Mesendoderm (in vitro differentiated cells): ENCODE measurements around the gene IMMP2L.

Source experiments
- DNase-seq: peaks from one replicate; pipeline ENCODE4 v3.0.0; 2013
- H2AK5ac ChIP-seq: 2 replicates; pipeline ENCODE4 v1.6.1; 2013; ENCODE audit warnings: low read length, inconsistent platforms
- H2BK120ac ChIP-seq: 2 replicates; pipeline ENCODE4 v1.6.1; 2013; ENCODE audit warnings: low read depth, mild to moderate bottlenecking, low read length, moderate library complexity, mixed read lengths
- H2BK15ac ChIP-seq: replicated peaks from 2 replicates; pipeline ENCODE4 v1.6.1; 2013; ENCODE audit warnings: low read depth, mild to moderate bottlenecking, moderate library complexity
- H2BK5ac ChIP-seq: 2 replicates; pipeline ENCODE4 v1.6.1; 2013; ENCODE audit warnings: low read length, inconsistent platforms
- H3K18ac ChIP-seq: 2 replicates; pipeline ENCODE4 v1.6.1; 2013; ENCODE audit warnings: mild to moderate bottlenecking, low read length, mixed read lengths
- H3K23ac ChIP-seq: one replicate; pipeline ENCODE4 v1.6.1; 2013; ENCODE audit warnings: low read length
- H3K27ac ChIP-seq: 2 replicates; pipeline ENCODE4 v1.5.1; 2013; ENCODE audit warnings: low read depth, mild to moderate bottlenecking, inconsistent platforms, low read length, moderate library complexity
- H3K27me3 ChIP-seq: 2 replicates; pipeline ENCODE4 v1.6.1; 2013; ENCODE audit warnings: low read length, control low read depth, mild to moderate bottlenecking, inconsistent platforms; ENCODE audit not compliant: insufficient read depth, poor library complexity
- H3K36me3 ChIP-seq: 2 replicates; pipeline ENCODE4 v1.6.1; 2013; ENCODE audit warnings: low read length, inconsistent platforms; ENCODE audit not compliant: control insufficient read depth, insufficient read depth
- H3K4ac ChIP-seq: one replicate; pipeline ENCODE4 v1.6.1; 2013; ENCODE audit warnings: low read depth, mild to moderate bottlenecking, low read length, moderate library complexity
- H3K4me1 ChIP-seq: 2 replicates; pipeline ENCODE4 v1.6.1; 2013; ENCODE audit warnings: low read depth, low read length, inconsistent platforms; ENCODE audit not compliant: control insufficient read depth
- H3K4me2 ChIP-seq: 2 replicates; pipeline ENCODE4 v1.6.1; 2013; ENCODE audit warnings: low read length
- H3K4me3 ChIP-seq: 2 replicates; pipeline ENCODE4 v1.5.1; 2013; ENCODE audit warnings: mild to moderate bottlenecking, low read length
- H3K56ac ChIP-seq: one replicate; pipeline ENCODE4 v1.6.1; 2013; ENCODE audit warnings: low read length
- H3K79me1 ChIP-seq: 2 replicates; pipeline ENCODE4 v1.6.1; 2013; ENCODE audit warnings: low read length, inconsistent platforms
- H3K79me2 ChIP-seq: 2 replicates; pipeline ENCODE4 v1.6.1; 2013; ENCODE audit warnings: mild to moderate bottlenecking, low read length; ENCODE audit not compliant: control insufficient read depth, insufficient read depth
- H3K9ac ChIP-seq: 2 replicates; pipeline ENCODE4 v1.6.1; 2013; ENCODE audit warnings: low read length, inconsistent platforms
- H4K5ac ChIP-seq: one replicate; pipeline ENCODE4 v1.6.1; 2013; ENCODE audit warnings: low read length
- H4K8ac ChIP-seq: one replicate; pipeline ENCODE4 v1.6.1; 2013; ENCODE audit warnings: low read depth, mild to moderate bottlenecking, control low read depth, low read length, moderate library complexity
- WGBS: extraction: QIAGEN DNeasy Blood & Tissue Kit; methylation state at CpG from one replicate; pipeline ENCODE4 v1.1.7; 2013; ENCODE audit warnings: low lambda C conversion rate, missing lambda C conversion rate; ENCODE audit not compliant: insufficient coverage; ENCODE audit errors: extremely low coverage; 5-methylcytosine and 5-hydroxymethylcytosine counted together

IMMP2L gene

GRCh38 chr7:111174510-111174909, 387.8 kb downstream of the IMMP2L start:
- H3K27ac ChIP-seq, result no peak overlapping the region
- H3K9ac ChIP-seq, result no peak overlapping the region
- no CpG with 5 or more reads among the region's 3 CpGs for WGBS
- H3K56ac ChIP-seq, result no peak overlapping the region
- H3K4me1 ChIP-seq, result no peaks in the 10 kb centered on the region
- H3K18ac ChIP-seq, result no peak overlapping the region
- no peak overlapping the region for H2BK120ac ChIP-seq
- no peak overlapping the region for H3K4me3 ChIP-seq
- H3K36me3 ChIP-seq, result no peaks in the 10 kb centered on the region
- no peak overlapping the region for H2AK5ac ChIP-seq
- DNase-seq, result no peak
- H2BK5ac ChIP-seq, result no peak overlapping the region
- no peak overlapping the region for H4K5ac ChIP-seq
- no peaks in the 10 kb centered on the region for H3K79me1 ChIP-seq
- no peak overlapping the region for H3K4ac ChIP-seq
- no peak overlapping the region for H4K8ac ChIP-seq
- no peak overlapping the region for H3K4me2 ChIP-seq
- no peaks in the 10 kb centered on the region for H3K27me3 ChIP-seq
- no peaks in the 10 kb centered on the region for H3K79me2 ChIP-seq
- no peak overlapping the region for H2BK15ac ChIP-seq
- H3K23ac ChIP-seq, result no peak overlapping the region

GRCh38 chr7:111173990-111174389, 388.3 kb downstream of the IMMP2L start:
- no CpG with 5 or more reads among the region's 2 CpGs for WGBS

GRCh38 chr7:111173528-111173927, 388.8 kb downstream of the IMMP2L start:
- Histone ChIP-seq H3K4me1 (no peaks in the 10 kb centered on the region), H2BK5ac (no peak overlapping the region), H4K8ac (no peak overlapping the region), H3K4me2 (no peak overlapping the region), H3K27ac (no peak overlapping the region), H2BK15ac (no peak overlapping the region), H3K9ac (no peak overlapping the region), H3K79me2 (no peaks in the 10 kb centered on the region), H3K27me3 (no peaks in the 10 kb centered on the region), H3K4ac (no peak overlapping the region), H3K18ac (no peak overlapping the region), H3K36me3 (no peaks in the 10 kb centered on the region), H3K56ac (no peak overlapping the region), H2AK5ac (no peak overlapping the region), H3K23ac (no peak overlapping the region), H3K4me3 (no peak overlapping the region), H2BK120ac (no peak overlapping the region), H3K79me1 (no peaks in the 10 kb centered on the region), H4K5ac (no peak overlapping the region)
- WGBS, result no CpG with 5 or more reads among the region's 2 CpGs
- no peak for DNase-seq

More at GRCh38 chr7:111173990-111174389, 388.3 kb downstream of the IMMP2L start:
- Histone ChIP-seq H2AK5ac (no peak overlapping the region), H3K4me3 (no peak overlapping the region), H3K4ac (no peak overlapping the region), H3K18ac (no peak overlapping the region), H3K23ac (no peak overlapping the region), H3K9ac (no peak overlapping the region), H2BK15ac (no peak overlapping the region), H3K4me2 (no peak overlapping the region), H2BK120ac (no peak overlapping the region), H3K56ac (no peak overlapping the region), H4K8ac (no peak overlapping the region), H4K5ac (no peak overlapping the region), H2BK5ac (no peak overlapping the region), H3K36me3 (no peaks in the 10 kb centered on the region), H3K79me1 (no peaks in the 10 kb centered on the region), H3K4me1 (no peaks in the 10 kb centered on the region), H3K27me3 (no peaks in the 10 kb centered on the region), H3K79me2 (no peaks in the 10 kb centered on the region), H3K27ac (no peak overlapping the region)
- no peak for DNase-seq

- H3K27me3 ChIP-seq, result no peaks in the 10 kb centered on the region
- no peak overlapping the region for H3K27ac ChIP-seq
- H4K5ac ChIP-seq, result no peak overlapping the region
Measured at GRCh38 chr7:111172564-111173257, 389.6 kb downstream of the IMMP2L start.

GRCh38 chr7:111168182-111168581, 394.1 kb downstream of the IMMP2L start:
- Histone ChIP-seq H3K9ac (no peak overlapping the region), H2AK5ac (no peak overlapping the region), H4K5ac (no peak overlapping the region), H3K27me3 (no peaks in the 10 kb centered on the region), H3K56ac (no peak overlapping the region), H4K8ac (no peak overlapping the region), H3K79me2 (no peaks in the 10 kb centered on the region), H3K4ac (no peak overlapping the region), H3K27ac (no peak overlapping the region), H3K36me3 (no peaks in the 10 kb centered on the region), H3K79me1 (no peaks in the 10 kb centered on the region), H2BK5ac (no peak overlapping the region), H3K18ac (no peak overlapping the region), H3K4me1 (no peaks in the 10 kb centered on the region), H2BK120ac (no peak overlapping the region), H3K23ac (no peak overlapping the region), H2BK15ac (no peak overlapping the region), H3K4me2 (no peak overlapping the region), H3K4me3 (no peak overlapping the region)
- no peak for DNase-seq
- WGBS, result no CpG with 5 or more reads among the region's 2 CpGs

More at GRCh38 chr7:111172564-111173257, 389.6 kb downstream of the IMMP2L start:
- no peaks in the 10 kb centered on the region for H3K4me1 ChIP-seq
- H2BK5ac ChIP-seq, result no peak overlapping the region
- H3K36me3 ChIP-seq, result no peaks in the 10 kb centered on the region
- no peak overlapping the region for H3K9ac ChIP-seq
- H3K4me2 ChIP-seq, result no peak overlapping the region
- H3K23ac ChIP-seq, result no peak overlapping the region
- H2BK120ac ChIP-seq, result no peak overlapping the region
- H4K8ac ChIP-seq, result no peak overlapping the region
- no peak overlapping the region for H3K4me3 ChIP-seq
- no peaks in the 10 kb centered on the region for H3K79me1 ChIP-seq
- H3K4ac ChIP-seq, result no peak overlapping the region
- no peak overlapping the region for H3K56ac ChIP-seq
- no peaks in the 10 kb centered on the region for H3K79me2 ChIP-seq
- no peak overlapping the region for H2BK15ac ChIP-seq
- H2AK5ac ChIP-seq, result no peak overlapping the region
- no peak overlapping the region for H3K18ac ChIP-seq
- WGBS, result no CpG with 5 or more reads among the region's 2 CpGs
- DNase-seq, result no peak

GRCh38 chr7:111164442-111164841, 397.9 kb downstream of the IMMP2L start:
- H3K79me1 ChIP-seq, result no peaks in the 10 kb centered on the region
- H3K4me2 ChIP-seq, result no peak overlapping the region
- DNase-seq, result no peak
- H2BK5ac ChIP-seq, result no peak overlapping the region
- no CpG with 5 or more reads among the region's 1 CpG for WGBS
- no peaks in the 10 kb centered on the region for H3K4me1 ChIP-seq
- no peak overlapping the region for H3K4me3 ChIP-seq
- no peak overlapping the region for H4K8ac ChIP-seq
- no peaks in the 10 kb centered on the region for H3K79me2 ChIP-seq
- no peak overlapping the region for H3K9ac ChIP-seq
- no peak overlapping the region for H3K27ac ChIP-seq
- H3K23ac ChIP-seq, result no peak overlapping the region
- H2AK5ac ChIP-seq, result no peak overlapping the region
- H4K5ac ChIP-seq, result no peak overlapping the region
- no peaks in the 10 kb centered on the region for H3K36me3 ChIP-seq
- no peak overlapping the region for H2BK15ac ChIP-seq
- H3K56ac ChIP-seq, result no peak overlapping the region
- H3K27me3 ChIP-seq, result no peaks in the 10 kb centered on the region
- H3K4ac ChIP-seq, result no peak overlapping the region
- no peak overlapping the region for H3K18ac ChIP-seq
- no peak overlapping the region for H2BK120ac ChIP-seq
